Mucosa of rectum (tissue), 2 donors: ENCODE data around the gene NOL4L.
"Not testable (repeated sequence)": the region's sequence is repeated elsewhere in the genome, so short reads cannot be mapped to it uniquely, and the experiment has no call there.

Experiments used
- H3K27ac ChIP-seq, 2 donors: one replicate each; pipeline ENCODE4 v1.7.0; 2013; ENCODE audit warnings: inconsistent platforms in 2 of 2, low read depth in 2 of 2, low read length in 2 of 2
- H3K27me3 ChIP-seq, 2 donors: one replicate each; pipeline ENCODE4 v1.7.0; 2013; ENCODE audit warnings: low read length in 2 of 2; ENCODE audit not compliant: control insufficient read depth in 2 of 2, insufficient read depth in 2 of 2
- H3K36me3 ChIP-seq, 2 donors: one replicate each; pipeline ENCODE4 v1.7.0; 2013; ENCODE audit warnings: low read length in 2 of 2; ENCODE audit not compliant: control insufficient read depth in 2 of 2, insufficient read depth in 2 of 2
- H3K4me1 ChIP-seq, 2 donors: one replicate each; pipeline ENCODE4 v1.7.0; 2013; ENCODE audit warnings: low read length in 2 of 2, mild to moderate bottlenecking in 1 of 2; ENCODE audit not compliant: control insufficient read depth in 2 of 2, insufficient read depth in 2 of 2
- H3K4me3 ChIP-seq, 2 donors: one replicate each; pipeline ENCODE4 v1.7.0; 2013; ENCODE audit warnings: low read length in 2 of 2
- H3K9ac ChIP-seq, 2 donors: one replicate each; pipeline ENCODE4 v1.7.0; 2013; ENCODE audit warnings: low read length in 2 of 2, low read depth in 1 of 2, mild to moderate bottlenecking in 1 of 2
- H3K9me3 ChIP-seq, 2 donors: one replicate each; pipeline ENCODE4 v1.7.0; 2013; ENCODE audit warnings: low read length in 2 of 2; ENCODE audit not compliant: control insufficient read depth in 2 of 2
- donor health status: healthy.
- donor health status: Normal muscosa, but diverticular disease.

Gene NOL4L

GRCh38 chr20:32595143-32595542 lies 10.0 kb upstream of the NOL4L start:
- H3K9me3 ChIP-seq = no peaks in the 10 kb centered on the region
- no peak overlapping the region for H3K4me3 ChIP-seq
- no peaks in the 10 kb centered on the region for H3K27me3 ChIP-seq
- H3K27ac ChIP-seq = no peak overlapping the region
- H3K4me1 ChIP-seq = no peaks in the 10 kb centered on the region
- H3K9ac ChIP-seq = no peak overlapping the region
- H3K36me3 ChIP-seq = no peaks in the 10 kb centered on the region

DNA sequence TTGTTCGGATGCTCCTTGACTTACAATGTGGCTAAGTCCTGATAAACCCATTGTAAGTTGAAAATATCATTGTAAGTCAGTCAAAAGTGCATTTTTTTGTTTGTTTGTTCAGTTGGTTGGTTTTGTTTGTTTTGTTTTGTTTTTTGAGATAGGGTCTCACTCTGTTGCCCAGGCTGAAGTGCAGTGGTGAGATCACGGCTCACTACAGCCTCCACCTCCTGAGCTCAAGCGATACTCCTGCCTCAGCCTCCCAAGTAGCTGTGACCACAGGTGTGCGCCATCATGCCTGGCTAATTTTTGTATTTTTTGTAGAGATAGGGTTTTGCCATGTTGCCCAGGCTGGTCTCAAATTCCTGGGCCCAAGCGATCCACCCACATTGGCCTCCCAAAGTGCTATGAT lies 9.5 kb upstream of the NOL4L start:
- not testable (repeated sequence) for H3K9me3 ChIP-seq, H3K4me3 ChIP-seq, H3K36me3 ChIP-seq, H3K4me1 ChIP-seq, H3K9ac ChIP-seq, H3K27ac ChIP-seq, H3K27me3 ChIP-seq

DNA sequence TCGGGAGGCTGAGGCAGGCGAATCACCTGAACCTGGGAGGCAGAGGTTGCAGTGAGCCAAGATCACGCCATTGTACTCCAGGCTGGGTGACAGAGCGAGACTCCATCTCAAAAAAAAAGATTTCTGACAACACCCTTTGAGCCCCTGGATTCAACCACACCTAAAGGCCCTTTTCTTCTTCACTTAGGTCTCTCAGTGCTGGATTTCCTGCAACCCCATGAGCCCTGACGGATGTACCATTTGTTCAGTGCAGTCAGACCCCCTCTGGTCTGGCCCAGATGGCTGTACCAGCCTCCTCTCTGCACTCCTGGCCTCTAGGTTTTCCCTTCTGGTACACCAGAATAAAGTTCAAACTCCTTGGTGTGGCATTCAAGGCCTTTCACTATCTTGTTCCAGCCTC lies 9.1 kb upstream of the NOL4L start:
- H3K9ac ChIP-seq = no peak overlapping the region
- no peaks in the 10 kb centered on the region for H3K36me3 ChIP-seq
- no peaks in the 10 kb centered on the region for H3K9me3 ChIP-seq
- no peak overlapping the region for H3K4me3 ChIP-seq
- H3K27me3 ChIP-seq = no peaks in the 10 kb centered on the region
- no peak overlapping the region for H3K27ac ChIP-seq
- no peaks in the 10 kb centered on the region for H3K4me1 ChIP-seq

DNA sequence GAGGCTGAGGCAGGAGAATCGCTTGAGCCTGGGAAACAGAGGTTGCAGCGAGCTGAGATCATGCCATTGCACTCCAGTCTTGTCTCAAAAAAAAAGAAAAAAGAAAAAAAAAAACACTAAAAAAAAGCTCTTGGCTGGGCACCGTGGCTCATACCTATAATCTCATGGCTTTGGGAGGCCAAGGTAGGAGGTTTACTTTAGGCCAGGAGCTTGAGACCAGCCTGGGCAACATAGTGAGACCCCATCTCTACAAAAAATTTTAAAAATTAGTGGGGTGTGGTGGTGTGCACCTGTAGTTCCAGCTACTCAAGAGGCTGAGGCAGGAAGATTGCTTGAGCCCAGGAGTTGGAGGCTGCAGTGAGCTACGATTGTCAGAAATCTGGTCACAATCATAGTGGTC lies 7.5 kb upstream of the NOL4L start:
- H3K27me3 ChIP-seq, H3K9ac ChIP-seq, H3K27ac ChIP-seq, H3K9me3 ChIP-seq, H3K4me1 ChIP-seq, H3K4me3 ChIP-seq, H3K36me3 ChIP-seq: not testable (repeated sequence)

DNA sequence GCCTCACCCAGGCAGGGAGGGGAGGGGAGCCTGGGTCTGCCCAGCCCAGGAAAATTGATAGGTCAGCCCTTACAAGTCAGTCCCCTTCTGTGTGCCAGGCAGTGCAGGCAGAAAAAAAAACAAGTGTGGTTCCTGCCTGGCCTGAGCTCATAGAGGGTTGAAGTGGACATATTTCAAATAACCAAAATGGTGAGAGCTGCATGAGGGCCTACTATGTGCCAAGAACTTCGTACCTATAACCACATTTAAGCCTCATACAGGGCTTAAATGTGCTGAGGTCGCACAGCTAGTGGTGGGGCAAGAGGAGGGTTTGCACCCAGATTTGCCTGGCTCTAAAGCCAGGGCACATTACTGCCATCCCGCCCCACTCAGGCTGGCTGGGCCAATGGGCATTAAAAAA lies 6.9 kb upstream of the NOL4L start:
- no peaks in the 10 kb centered on the region for H3K4me1 ChIP-seq
- no peaks in the 10 kb centered on the region for H3K9me3 ChIP-seq
- no peak overlapping the region for H3K9ac ChIP-seq
- no peaks in the 10 kb centered on the region for H3K36me3 ChIP-seq
- H3K27me3 ChIP-seq = peaks cover 2% of the 10 kb centered on the region in 2 donors
- no peak overlapping the region for H3K27ac ChIP-seq
- H3K4me3 ChIP-seq = no peak overlapping the region

DNA sequence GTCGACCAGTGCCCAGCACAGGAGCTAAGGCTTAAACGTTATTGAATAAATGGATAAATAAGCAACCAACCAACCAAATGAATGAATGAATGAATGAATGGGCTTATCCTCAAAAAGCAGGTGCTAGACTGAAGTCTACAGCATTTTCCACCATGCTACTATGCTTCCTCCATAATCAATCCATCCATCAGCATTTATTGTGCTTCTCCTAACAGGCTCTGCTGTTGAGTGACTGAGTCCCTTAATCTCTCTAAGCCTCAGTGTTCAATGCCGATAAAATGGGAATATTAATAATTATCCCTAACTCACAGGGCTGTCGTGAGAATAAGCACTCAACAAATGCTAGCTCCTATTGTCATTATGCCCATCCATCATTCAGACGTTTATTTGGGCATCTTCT lies 4.6 kb upstream of the NOL4L start:
- Histone ChIP-seq H3K27me3 (peaks cover 13 to 14% of the 10 kb centered on the region in 2 donors), H3K4me3 (no peak overlapping the region), H3K9ac (no peak overlapping the region), H3K9me3 (no peaks in the 10 kb centered on the region), H3K27ac (no peak overlapping the region), H3K4me1 (peaks cover 0 to 3% of the 10 kb centered on the region in 2 donors), H3K36me3 (no peaks in the 10 kb centered on the region)

- Histone ChIP-seq H3K9me3 (no peaks in the 10 kb centered on the region), H3K27ac (no peak overlapping the region), H3K27me3 (peaks cover 13 to 14% of the 10 kb centered on the region in 2 donors), H3K9ac (no peak overlapping the region), H3K36me3 (no peaks in the 10 kb centered on the region), H3K4me1 (peaks cover 0 to 3% of the 10 kb centered on the region in 2 donors), H3K4me3 (no peak overlapping the region)
These were observed 4.1 kb upstream of the NOL4L start for GRCh38 chr20:32589256-32589655.

DNA sequence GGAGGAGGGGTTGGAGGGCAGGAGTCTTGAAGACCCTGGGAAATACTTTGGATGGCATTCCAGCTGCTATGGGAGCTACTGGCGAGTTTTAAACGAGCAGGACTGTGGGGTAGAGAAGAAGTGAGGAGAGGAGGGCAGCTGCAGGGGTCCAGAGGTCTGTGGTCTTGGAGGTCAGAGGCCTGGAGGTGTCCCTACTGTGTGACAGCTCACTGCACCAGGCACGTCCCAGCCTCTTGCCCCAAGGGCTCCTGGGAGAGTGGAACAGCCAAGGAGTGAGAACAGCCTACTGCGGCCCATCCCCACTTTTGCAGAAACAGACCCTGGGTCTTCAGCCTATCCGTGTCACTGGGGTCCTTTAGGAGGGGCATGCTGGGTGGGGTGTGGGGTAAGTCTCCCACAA lies 2.9 kb upstream of the NOL4L start:
- no peaks in the 10 kb centered on the region for H3K9me3 ChIP-seq
- H3K4me1 ChIP-seq = peaks cover 0 to 3% of the 10 kb centered on the region in 2 donors
- no peak overlapping the region for H3K9ac ChIP-seq
- no peak overlapping the region for H3K4me3 ChIP-seq
- no peak overlapping the region for H3K27ac ChIP-seq
- no peaks in the 10 kb centered on the region for H3K36me3 ChIP-seq
- peaks cover 13 to 14% of the 10 kb centered on the region in 2 donors for H3K27me3 ChIP-seq

- H3K27ac ChIP-seq = no peak overlapping the region
- no peak overlapping the region for H3K9ac ChIP-seq
- peaks cover 0 to 3% of the 10 kb centered on the region in 2 donors for H3K4me1 ChIP-seq
- no peaks in the 10 kb centered on the region for H3K9me3 ChIP-seq
- no peaks in the 10 kb centered on the region for H3K36me3 ChIP-seq
- H3K27me3 ChIP-seq = peaks cover 13 to 14% of the 10 kb centered on the region in 2 donors
- no peak overlapping the region for H3K4me3 ChIP-seq
These were observed 1.2 kb upstream of the NOL4L start for GRCh38 chr20:32586291-32586690.

GRCh38 chr20:32585586-32586127 lies 524 bp upstream of the NOL4L start:
- Histone ChIP-seq H3K36me3 (no peaks in the 10 kb centered on the region), H3K4me1 (peaks cover 0 to 3% of the 10 kb centered on the region in 2 donors), H3K27me3 (peaks cover 13 to 14% of the 10 kb centered on the region in 2 donors), H3K9ac (no peak overlapping the region), H3K4me3 (no peak overlapping the region), H3K27ac (no peak overlapping the region), H3K9me3 (no peaks in the 10 kb centered on the region)

- Histone ChIP-seq H3K9me3 (no peaks in the 10 kb centered on the region), H3K27ac (no peak overlapping the region), H3K4me3 (no peak overlapping the region), H3K36me3 (no peaks in the 10 kb centered on the region), H3K9ac (no peak overlapping the region), H3K4me1 (peaks cover 0 to 3% of the 10 kb centered on the region in 2 donors), H3K27me3 (peaks cover 13 to 14% of the 10 kb centered on the region in 2 donors)
These were observed 1.5 kb downstream of the NOL4L start for GRCh38 chr20:32583581-32584070.
